GM12891 (cell line): ENCODE data around the gene TMEM248.

Source experiments
- PAX5 ChIP-seq: IDR thresholded peaks from 2 replicates; pipeline ENCODE4 v1.6.1; 2011; ENCODE audit warnings: low read length, moderate library complexity, mild to moderate bottlenecking; ENCODE audit not compliant: insufficient read depth, severe bottlenecking
- POLR2A ChIP-seq: IDR thresholded peaks from 2 replicates; pipeline ENCODE4 v1.6.1; 2011; ENCODE audit warnings: low read depth, low read length, control low read depth
- POLR2AphosphoS5 ChIP-seq: IDR thresholded peaks from 2 replicates; pipeline ENCODE4 v1.6.1; 2011; ENCODE audit warnings: low read depth, low read length, control low read depth
- POU2F2 ChIP-seq: IDR thresholded peaks from 2 replicates; pipeline ENCODE4 v1.6.1; 2011; ENCODE audit warnings: low read depth, mild to moderate bottlenecking, control low read depth, low read length, moderate library complexity
- SPI1 ChIP-seq: IDR thresholded peaks from 2 replicates; pipeline ENCODE4 v1.6.1; 2011; ENCODE audit warnings: low read depth, low read length, control low read depth
- TAF1 ChIP-seq: IDR thresholded peaks from 2 replicates; pipeline ENCODE4 v1.6.1; 2011; ENCODE audit warnings: low read depth, low read length, control low read depth

GRCh38 chr7:66896441-66896840 lies 24.6 kb upstream of the TMEM248 start:
- TF ChIP-seq POLR2AphosphoS5 = no peak
- TF ChIP-seq POLR2A = no peak
- no peak for TF ChIP-seq TAF1
- no peak for TF ChIP-seq PAX5
- no peak for TF ChIP-seq SPI1
- no peak for TF ChIP-seq POU2F2
